ENCODE results near the gene NT5C2.

The NT5C2 gene

GRCh38 chr10:103060575-103060974, 132.5 kb downstream of the NT5C2 start:
- TF ChIP-seq EZH2phosphoT487 (IDR thresholded peaks at IDR 0.05; ENCODE audit: borderline replicate concordance) (no peak), CTCF (conservative IDR thresholded peaks at IDR 0.05; ENCODE audit: low read length) (no peak)
- peaks cover 3% of the 10 kb centered on the region; the same call in 1 of the 2 replicates for H3K36me3 ChIP-seq (ENCODE audit: insufficient read depth, low read length)
- H4K20me1 ChIP-seq (ENCODE audit: insufficient read depth, low read length, poor library complexity, severe bottlenecking), result no peaks in the 10 kb centered on the region
- no peaks in the 10 kb centered on the region for H3K9me3 ChIP-seq (ENCODE audit: insufficient read depth, low read depth, low read length)
- no peaks in the 10 kb centered on the region for H3K9me2 ChIP-seq (replicated peaks; ENCODE audit: low read depth, low read length)
- H3K9ac ChIP-seq (ENCODE audit: low read depth, low read length, poor library complexity, severe bottlenecking), result no peak overlapping the region
- H3K4me1 ChIP-seq (ENCODE audit: insufficient read depth, low read length, poor library complexity, severe bottlenecking), result no peaks in the 10 kb centered on the region
- H3K4me3 ChIP-seq (ENCODE audit: low read length, poor library complexity, severe bottlenecking), result no peak overlapping the region
- no peaks in the 10 kb centered on the region for H3K27me3 ChIP-seq (ENCODE audit: insufficient read depth, low read length, poor library complexity, severe bottlenecking)
- H3K79me2 ChIP-seq (ENCODE audit: insufficient read depth, low read length), result no peaks in the 10 kb centered on the region
- no peak overlapping the region for H3K4me2 ChIP-seq (ENCODE audit: low read depth, low read length, poor library complexity, severe bottlenecking)
- no peak overlapping the region for H2AFZ ChIP-seq (ENCODE audit: low read length)
- H3F3A ChIP-seq (ENCODE audit: low read depth), result no peaks in the 10 kb centered on the region

DNA sequence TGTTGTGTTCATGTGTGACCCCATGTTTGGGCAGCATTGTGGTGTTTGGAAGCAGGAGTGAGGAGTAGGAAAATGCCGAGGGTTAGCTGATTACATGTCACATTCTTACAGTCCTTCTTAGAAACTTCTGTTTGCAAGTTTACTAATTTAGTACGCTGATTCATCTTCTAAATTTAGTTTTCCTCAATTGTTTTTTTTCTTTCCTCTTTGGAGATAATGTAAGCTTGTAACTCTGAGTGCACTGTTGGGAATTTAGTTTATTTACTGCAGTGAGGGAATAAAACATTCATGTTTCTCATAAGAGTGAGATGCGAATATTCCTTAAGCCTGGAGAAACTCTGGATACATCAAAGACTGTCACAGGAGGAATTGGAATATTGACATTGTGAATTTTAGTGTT, 135.0 kb downstream of the NT5C2 start:
- H4K20me1 ChIP-seq (ENCODE audit: insufficient read depth, low read length, poor library complexity, severe bottlenecking), result no peaks in the 10 kb centered on the region
- no peaks in the 10 kb centered on the region for H3K9me2 ChIP-seq (replicated peaks; ENCODE audit: low read depth, low read length)
- H3K79me2 ChIP-seq (ENCODE audit: insufficient read depth, low read length), result no peaks in the 10 kb centered on the region
- H3F3A ChIP-seq (ENCODE audit: low read depth), result no peaks in the 10 kb centered on the region
- peaks cover 3% of the 10 kb centered on the region; the same call in 1 of the 2 replicates for H3K36me3 ChIP-seq (ENCODE audit: insufficient read depth, low read length)
- no peak overlapping the region for H3K4me3 ChIP-seq (ENCODE audit: low read length, poor library complexity, severe bottlenecking)
- H3K9me3 ChIP-seq (ENCODE audit: insufficient read depth, low read depth, low read length), result no peaks in the 10 kb centered on the region
- peaks cover 16% of the 10 kb centered on the region for H3K4me1 ChIP-seq (ENCODE audit: insufficient read depth, low read length, poor library complexity, severe bottlenecking)
- TF ChIP-seq EZH2phosphoT487 (IDR thresholded peaks at IDR 0.05; ENCODE audit: borderline replicate concordance) (no peak), CTCF (conservative IDR thresholded peaks at IDR 0.05; ENCODE audit: low read length) (no peak)
- H3K4me2 ChIP-seq (ENCODE audit: low read depth, low read length, poor library complexity, severe bottlenecking), result no peak overlapping the region
- no peaks in the 10 kb centered on the region for H3K27me3 ChIP-seq (ENCODE audit: insufficient read depth, low read length, poor library complexity, severe bottlenecking)
- H3K9ac ChIP-seq (ENCODE audit: low read depth, low read length, poor library complexity, severe bottlenecking), result no peak overlapping the region
- no peak overlapping the region for H2AFZ ChIP-seq (ENCODE audit: low read length)

DNA sequence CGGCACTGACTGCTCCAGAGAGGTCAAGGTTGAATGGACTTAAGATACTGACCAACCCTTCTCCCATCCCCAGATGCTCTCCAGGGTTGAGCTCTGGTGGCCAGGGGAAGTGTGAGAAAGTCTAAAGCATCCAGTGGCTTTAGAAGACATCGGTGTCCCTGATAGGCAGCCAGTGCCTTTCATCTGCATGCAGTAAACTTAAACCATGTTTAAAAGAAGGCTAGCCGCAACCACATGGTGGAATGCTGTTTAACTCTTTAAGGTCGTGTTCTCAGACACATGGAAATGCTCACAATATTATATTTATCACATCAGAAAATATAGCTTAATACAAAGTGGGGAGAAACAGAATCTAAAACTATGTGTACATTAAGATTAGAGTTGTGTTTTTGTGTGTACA, 138.0 kb downstream of the NT5C2 start:
- Histone ChIP-seq H3K9ac (ENCODE audit: low read depth, low read length, poor library complexity, severe bottlenecking) (no peak overlapping the region), H3K79me2 (ENCODE audit: insufficient read depth, low read length) (no peaks in the 10 kb centered on the region), H2AFZ (ENCODE audit: low read length) (no peak overlapping the region), H3K9me3 (ENCODE audit: insufficient read depth, low read depth, low read length) (no peaks in the 10 kb centered on the region), H3K36me3 (ENCODE audit: insufficient read depth, low read length) (peaks cover 3% of the 10 kb centered on the region; the same call in 1 of the 2 replicates), H3K4me2 (ENCODE audit: low read depth, low read length, poor library complexity, severe bottlenecking) (peak overlapping the region; percentile 80), H4K20me1 (ENCODE audit: insufficient read depth, low read length, poor library complexity, severe bottlenecking) (no peaks in the 10 kb centered on the region), H3K9me2 (replicated peaks; ENCODE audit: low read depth, low read length) (no peaks in the 10 kb centered on the region), H3K27me3 (ENCODE audit: insufficient read depth, low read length, poor library complexity, severe bottlenecking) (no peaks in the 10 kb centered on the region), H3F3A (ENCODE audit: low read depth) (no peaks in the 10 kb centered on the region), H3K4me1 (ENCODE audit: insufficient read depth, low read length, poor library complexity, severe bottlenecking) (peaks cover 16% of the 10 kb centered on the region), H3K4me3 (ENCODE audit: low read length, poor library complexity, severe bottlenecking) (no peak overlapping the region)
- TF ChIP-seq EZH2phosphoT487 (IDR thresholded peaks at IDR 0.05; ENCODE audit: borderline replicate concordance), result no peak
- TF ChIP-seq CTCF (conservative IDR thresholded peaks at IDR 0.05; ENCODE audit: low read length), result no peak

Data from Loucy (cell line).